HepG2 (cell line): ENCODE results near the gene CCDC157. TPM values are rescaled to one million over a fixed set of nuclear protein-coding genes. Genes with fewer than 3 reads are reported as not detected.

ENCODE experiments used
- ATAC-seq: fragments of 200-7000 bp; cut with Tn5 transposase; 3 replicates; pipeline ENCODE4 v1.9.1; 2020; ENCODE audit warnings: mild to moderate bottlenecking, moderate library complexity
- BruUV-seq: library from RNA; stranded (reverse); fragments of 400-500 nt; replicated peaks from 2 replicates; lab custom pipeline; 2021; lab: Mats Ljungman, UMichigan
- CTCF ChIA-PET: fragments of 300-600 bp; formaldehyde crosslinking; extraction: SDS; loops from one replicate; lab custom pipeline; 2021; ENCODE audit warnings: low total read pairs, inconsistent platforms, low intra/inter-chr PET ratio; lab: Yijun Ruan, JAX
- POLR2A ChIA-PET: fragments of 350-600 bp; sonication (Branson Sonifier 250); formaldehyde crosslinking; loops from one replicate; lab custom pipeline; 2020; ENCODE audit warnings: antibody characterized with exemption, inconsistent platforms; lab: Yijun Ruan, JAX
- DNase-seq: peaks from one replicate; pipeline ENCODE4 v3.0.0-alpha.2; 2015; ENCODE audit warnings: low spot score
- FAIRE-seq: peaks from 3 replicates; lab custom pipeline; 2011; peaks lifted over from hg19 to GRCh38; lab: Jason Lieb, UNC
- H2AFZ ChIP-seq: one replicate; pipeline ENCODE4 v1.6.1; 2011; ENCODE audit warnings: low read length, inconsistent platforms
- H3K27ac ChIP-seq: fragments of 300-600 bp; 3 replicates; pipeline ENCODE4 v1.8.0; 2011; ENCODE audit warnings: mixed run types, mild to moderate bottlenecking, mixed read lengths, low read length, inconsistent platforms; ENCODE audit not compliant: insufficient read depth; ENCODE audit errors: extremely low read length
- H3K27me3 ChIP-seq, 2 experiments: fragments of 200-600 bp in 1 of 2; 2 replicates in 1 of 2; 3 replicates in 1 of 2; pipeline versions ENCODE4 v1.6.0 to v1.8.0; 2011; ENCODE audit warnings: low read length in 2 of 2, mild to moderate bottlenecking in 2 of 2, moderate library complexity in 2 of 2, inconsistent platforms in 1 of 2; ENCODE audit not compliant: insufficient read depth in 2 of 2, control insufficient read depth in 1 of 2
- H3K36me3 ChIP-seq, 2 experiments: fragments of 200-600 bp in 1 of 2; replicated peaks in 1 of 2; 2 replicates in 1 of 2; 3 replicates in 1 of 2; pipeline versions ENCODE4 v1.5.1 to v1.8.0; 2011; ENCODE audit warnings: low read length in 2 of 2, inconsistent platforms in 1 of 2; ENCODE audit not compliant: insufficient read depth in 2 of 2, control insufficient read depth in 1 of 2
- H3K4me1 ChIP-seq: 2 replicates; pipeline ENCODE4 v1.5.1; 2012; ENCODE audit warnings: low read length, inconsistent platforms; ENCODE audit not compliant: insufficient read depth
- H3K4me2 ChIP-seq: 2 replicates; pipeline ENCODE4 v1.6.0; 2011; ENCODE audit warnings: low read depth, low read length, inconsistent platforms
- H3K4me3 ChIP-seq, 3 experiments: fragments of 200-600 bp in 1 of 3; sonication (generic), shearing (Covaris generic) in 1 of 3; replicated peaks in 1 of 3; 2 replicates each; pipeline ENCODE4 v1.5.1; 2011 to 2016; ENCODE audit warnings: low read length in 3 of 3, inconsistent platforms in 2 of 3, low read depth in 2 of 3, mild to moderate bottlenecking in 2 of 3, control low read depth in 1 of 3, mixed read lengths in 1 of 3; ENCODE audit not compliant: insufficient read depth in 1 of 3
- H3K79me2 ChIP-seq: one replicate; pipeline ENCODE4 v1.6.1; 2011; ENCODE audit warnings: low read length, inconsistent platforms; ENCODE audit not compliant: insufficient read depth
- H3K9ac ChIP-seq: 2 replicates; pipeline ENCODE4 v1.6.0; 2011; ENCODE audit warnings: mild to moderate bottlenecking, low read depth, low read length, inconsistent platforms; ENCODE audit not compliant: insufficient read depth
- H3K9me3 ChIP-seq: 2 replicates; pipeline ENCODE4 v1.5.1; 2012; ENCODE audit warnings: mild to moderate bottlenecking, low read length
- H4K20me1 ChIP-seq: 2 replicates; pipeline ENCODE4 v1.6.0; 2011; ENCODE audit warnings: inconsistent platforms, mild to moderate bottlenecking, low read length, moderate library complexity; ENCODE audit not compliant: insufficient read depth
- HNF4A ChIP-seq: sonication (generic); formaldehyde crosslinking; IDR thresholded peaks from 2 replicates; pipeline ENCODE4 v1.4.0; 2020; ENCODE audit warnings: missing genetic modification reagents
- IRF1 ChIP-seq: sonication (generic); formaldehyde crosslinking; IDR thresholded peaks from 2 replicates; pipeline ENCODE4 v1.4.0; 2020; ENCODE audit warnings: low read depth, mild to moderate bottlenecking, missing genetic modification reagents
- RFX5 ChIP-seq: IDR thresholded peaks from 2 replicates; pipeline ENCODE4 v1.6.1; 2011; ENCODE audit warnings: low read depth, low read length, improper control_type of control experiment
- SMC3 ChIP-seq: IDR thresholded peaks from 2 replicates; pipeline ENCODE4 v1.6.1; 2011; ENCODE audit warnings: low read length, improper control_type of control experiment
- ZNF629 ChIP-seq: sonication (generic); formaldehyde crosslinking; conservative IDR thresholded peaks from 2 replicates; pipeline ENCODE4 v1.5.0; 2020; ENCODE audit warnings: missing genetic modification reagents
- WGBS: methylation state at CpG from one replicate; pipeline ENCODE4 v1.1.6; 2017; ENCODE audit warnings: low lambda C conversion rate; 5-methylcytosine and 5-hydroxymethylcytosine counted together
- in situ Hi-C: cut with HindIII; loops from 2 replicates; pipeline ENCODE4 v1.10.0; 2017; ENCODE audit warnings: low pct_unique_long_range_greater_than_20kb; ENCODE audit not compliant: extremely low pct_ligation_motif_present
- intact Hi-C: fragments of 100-400 bp; cut with micrococcal nuclease; formaldehyde crosslinking; loops from one replicate; pipeline ENCODE4 v1.10.0; 2022; ENCODE audit not compliant: unreplicated experiment
- polyA plus RNA-seq, 8 experiments: library from polyadenylated mRNA; depleted of rRNA in 3 of 8; stranded (reverse) in 7 of 8; unstranded in 1 of 8; fragments of >200 nt; fragmentation: Illumina TruSeq in 4 of 8; extraction: Trizol in 4 of 8; gene quantifications; 2 replicates each; pipeline versions ENCODE4 v1.2.1 to v1.2.3, GENCODE V29; 2011 to 2016; ENCODE audit warnings: low read depth in 4 of 8, missing spikeins in 1 of 8, mixed read lengths in 1 of 8; ENCODE audit not compliant: insufficient read depth in 1 of 8
- total RNA-seq, 5 experiments: library from RNA; depleted of rRNA; stranded (reverse); fragments of >200 nt; fragmentation: Illumina TruSeq; extraction: Trizol; gene quantifications; 2 replicates each; pipeline ENCODE4 v1.2.3, GENCODE V29; 2016; ENCODE audit warnings: low read depth in 1 of 5
- TF ChIP-seq, protein P1 (sequence below): sonication (generic); formaldehyde crosslinking; IDR thresholded peaks from 2 replicates; pipeline ENCODE4 v1.5.0; 2020; ENCODE audit warnings: mild to moderate bottlenecking, missing genetic modification reagents, moderate library complexity

CCDC157 gene
- total and polyA plus RNA-seq, 2 of the 13 experiments (the other 11 are each of a cell fraction or from before 2014, with no cell fraction given): 1.4 to 1.6 TPM

DNA sequence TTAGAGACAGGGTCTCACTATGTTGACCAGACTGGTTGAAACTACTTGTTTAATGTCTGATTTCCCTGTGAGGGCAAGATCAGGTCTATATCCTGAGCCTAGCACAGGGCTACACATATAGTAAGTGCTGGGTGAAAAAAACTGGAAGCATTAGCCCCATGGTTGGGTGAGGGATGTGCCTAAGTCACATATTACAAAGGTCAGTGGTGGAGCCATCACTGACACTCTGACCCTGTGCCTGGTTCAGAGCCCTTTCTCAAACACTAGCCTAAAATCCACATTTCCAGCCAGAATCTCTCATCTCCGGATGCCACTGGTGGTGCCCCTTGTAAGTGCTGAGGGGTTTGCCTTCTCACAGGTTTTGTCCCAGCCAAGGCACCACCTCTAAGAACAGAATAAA, 39.0 kb upstream of the CCDC157 start:
- Histone ChIP-seq H3K79me2 (no peaks in the 10 kb centered on the region), H3K4me2 (peak overlapping the region; percentile 28)

GRCh38 chr22:30318799-30319419, 37.9 kb upstream of the CCDC157 start:
- H3K9me3 ChIP-seq: no peaks in the 10 kb centered on the region
- in situ Hi-C loops (no loop called here), intact Hi-C loops (no loop called here)
- H3K9ac ChIP-seq: no peak overlapping the region
- H2AFZ ChIP-seq: no peak overlapping the region
- H3K27me3 ChIP-seq: no peaks in the 10 kb centered on the region
- H3K4me2 ChIP-seq: no peak overlapping the region
- H4K20me1 ChIP-seq: no peaks in the 10 kb centered on the region
- FAIRE-seq: no peak
- peak; percentile 68 for ATAC-seq
- peak overlapping the region; percentile 73 for H3K27ac ChIP-seq
- 0 out of 2 replicates have a peak, but pooled peaks have one; percentile 11 for TF ChIP-seq ZNF629 (CRISPR knock-in tag)
- TF ChIP-seq, protein P1, sequence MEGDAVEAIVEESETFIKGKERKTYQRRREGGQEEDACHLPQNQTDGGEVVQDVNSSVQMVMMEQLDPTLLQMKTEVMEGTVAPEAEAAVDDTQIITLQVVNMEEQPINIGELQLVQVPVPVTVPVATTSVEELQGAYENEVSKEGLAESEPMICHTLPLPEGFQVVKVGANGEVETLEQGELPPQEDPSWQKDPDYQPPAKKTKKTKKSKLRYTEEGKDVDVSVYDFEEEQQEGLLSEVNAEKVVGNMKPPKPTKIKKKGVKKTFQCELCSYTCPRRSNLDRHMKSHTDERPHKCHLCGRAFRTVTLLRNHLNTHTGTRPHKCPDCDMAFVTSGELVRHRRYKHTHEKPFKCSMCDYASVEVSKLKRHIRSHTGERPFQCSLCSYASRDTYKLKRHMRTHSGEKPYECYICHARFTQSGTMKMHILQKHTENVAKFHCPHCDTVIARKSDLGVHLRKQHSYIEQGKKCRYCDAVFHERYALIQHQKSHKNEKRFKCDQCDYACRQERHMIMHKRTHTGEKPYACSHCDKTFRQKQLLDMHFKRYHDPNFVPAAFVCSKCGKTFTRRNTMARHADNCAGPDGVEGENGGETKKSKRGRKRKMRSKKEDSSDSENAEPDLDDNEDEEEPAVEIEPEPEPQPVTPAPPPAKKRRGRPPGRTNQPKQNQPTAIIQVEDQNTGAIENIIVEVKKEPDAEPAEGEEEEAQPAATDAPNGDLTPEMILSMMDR (CRISPR knock-in tag): peak; percentile 42
- TF ChIP-seq RFX5: no peak
- TF ChIP-seq SMC3: peak; percentile 8; the same call in 1 of the 2 replicates
- H3K4me3 ChIP-seq: no peak overlapping the region
- peaks cover 50% of the 10 kb centered on the region for H3K4me1 ChIP-seq
- ChIA-PET CTCF (no interaction called here), POLR2A (interaction anchor here (2.5 kb wide), 1 partner anchor 8 kb away, joined by 11 read pairs; the partner anchor contains the start of gene TBC1D10A)
- BruUV-seq: no TSS peak
- DNase-seq: no peak
- H3K36me3 ChIP-seq: no peaks in the 10 kb centered on the region
- H3K79me2 ChIP-seq: no peaks in the 10 kb centered on the region
- 70% methylated on average over 7 of the region's 7 CpGs for WGBS

More for the DNA sequence above, 39.0 kb upstream of the CCDC157 start:
- intact Hi-C loops (no loop called here), in situ Hi-C loops (no loop called here)
- FAIRE-seq (no peak), DNase-seq (no peak), ATAC-seq (peak; percentile 78)
- CTCF ChIA-PET: no interaction called here
- Histone ChIP-seq H3K9me3 (no peaks in the 10 kb centered on the region), H3K4me3 (no peak overlapping the region), H3K27ac (peak overlapping the region; percentile 73), H3K27me3 (no peaks in the 10 kb centered on the region), H3K9ac (no peak overlapping the region), H4K20me1 (no peaks in the 10 kb centered on the region), H3K36me3 (no peaks in the 10 kb centered on the region), H2AFZ (no peak overlapping the region), H3K4me1 (peaks cover 51% of the 10 kb centered on the region)
- WGBS: 60% methylated on average over 1 of the region's 1 CpG
- POLR2A ChIA-PET: interaction anchor here (1.7 to 2.5 kb wide), 2 partner anchors 9 to 27 kb away, joined by 4 to 11 read pairs; partner anchors contain the start of gene TBC1D10A
- no peak for TF ChIP-seq IRF1 (CRISPR knock-in tag)
- 0 out of 2 replicates have a peak, but pooled peaks have one; percentile 19 for TF ChIP-seq HNF4A (CRISPR knock-in tag)
- no TSS peak for BruUV-seq
